Measurements from ENCODE around the gene MLN. TPM values are rescaled to one million over a fixed set of nuclear protein-coding genes. Genes with fewer than 3 reads are reported as not detected.

Gene MLN
- total RNA-seq, 1 donor from 2014 or later: not detected

- H3K4me3 ChIP-seq (ENCODE audit: low read depth, low read length): no peak overlapping the region
- peaks cover 4% of the 10 kb centered on the region for H3K27me3 ChIP-seq (ENCODE audit: control insufficient read depth, insufficient read depth, low read length)
- TF ChIP-seq CTCF (IDR thresholded peaks at IDR 0.05; ENCODE audit: insufficient read depth, low read length, severe bottlenecking): no peak
- no peak for FAIRE-seq
- no peaks in the 10 kb centered on the region for H3K36me3 ChIP-seq (ENCODE audit: control insufficient read depth, insufficient read depth, low read length)
- no peak for DNase-seq (ENCODE audit: low read depth)
These were observed 12.1 kb upstream of the MLN start for GRCh38 chr6:33815854-33816253.

GRCh38 chr6:33813990-33814985 is 10.5 kb upstream of the MLN start:
- H3K27me3 ChIP-seq (ENCODE audit: control insufficient read depth, insufficient read depth, low read length): peaks cover 5% of the 10 kb centered on the region
- FAIRE-seq: no peak
- DNase-seq (ENCODE audit: low read depth): no peak
- H3K36me3 ChIP-seq (ENCODE audit: control insufficient read depth, insufficient read depth, low read length): no peaks in the 10 kb centered on the region
- H3K4me3 ChIP-seq (ENCODE audit: low read depth, low read length): no peak overlapping the region
- no peak for TF ChIP-seq CTCF (IDR thresholded peaks at IDR 0.05; ENCODE audit: insufficient read depth, low read length, severe bottlenecking)

- FAIRE-seq (no peak), DNase-seq (ENCODE audit: low read depth) (no peak)
- Histone ChIP-seq H3K4me3 (ENCODE audit: low read depth, low read length) (no peak overlapping the region), H3K27me3 (ENCODE audit: control insufficient read depth, insufficient read depth, low read length) (peaks cover 9% of the 10 kb centered on the region), H3K36me3 (ENCODE audit: control insufficient read depth, insufficient read depth, low read length) (no peaks in the 10 kb centered on the region)
- TF ChIP-seq CTCF (IDR thresholded peaks at IDR 0.05; ENCODE audit: insufficient read depth, low read length, severe bottlenecking): no peak
These were observed 9.6 kb upstream of the MLN start for GRCh38 chr6:33813246-33813904.

- FAIRE-seq: no peak
- H3K27me3 ChIP-seq (ENCODE audit: control insufficient read depth, insufficient read depth, low read length): peaks cover 9% of the 10 kb centered on the region
- peak; percentile 56 for TF ChIP-seq CTCF (IDR thresholded peaks at IDR 0.05; ENCODE audit: insufficient read depth, low read length, severe bottlenecking)
- DNase-seq (ENCODE audit: low read depth): peak; percentile 27
- H3K4me3 ChIP-seq (ENCODE audit: low read depth, low read length): no peak overlapping the region
- H3K36me3 ChIP-seq (ENCODE audit: control insufficient read depth, insufficient read depth, low read length): no peaks in the 10 kb centered on the region
These were observed 8.9 kb upstream of the MLN start for GRCh38 chr6:33812669-33813068.

GRCh38 chr6:33809594-33809993 is 5.8 kb upstream of the MLN start:
- no peak overlapping the region for H3K4me3 ChIP-seq (ENCODE audit: low read depth, low read length)
- H3K27me3 ChIP-seq (ENCODE audit: control insufficient read depth, insufficient read depth, low read length): peaks cover 7% of the 10 kb centered on the region
- DNase-seq (ENCODE audit: low read depth): no peak
- no peak for TF ChIP-seq CTCF (IDR thresholded peaks at IDR 0.05; ENCODE audit: insufficient read depth, low read length, severe bottlenecking)
- H3K36me3 ChIP-seq (ENCODE audit: control insufficient read depth, insufficient read depth, low read length): no peaks in the 10 kb centered on the region
- FAIRE-seq: no peak
